ENCODE measurements around the gene NRP2.

GRCh38 chr2:205761421-205761820 is 79.1 kb downstream of the NRP2 start:
- TF ChIP-seq ZNF274 (IDR thresholded peaks at IDR 0.05; ENCODE audit: low read depth, low read length) = no peak
- no peak for TF ChIP-seq SUZ12 (IDR thresholded peaks at IDR 0.05; ENCODE audit: extremely low read depth, insufficient read depth, insufficient read length)

Measured in NT2/D1 (cell line).